Amygdala (tissue), 56 donors: Measurements from ENCODE around the gene ZNF462.

ENCODE experiments used
- DNase-seq, 56 donors: peaks; one replicate each; lab custom pipeline; 2025; lab: John Stamatoyannopoulos, UW

Gene ZNF462

DNA sequence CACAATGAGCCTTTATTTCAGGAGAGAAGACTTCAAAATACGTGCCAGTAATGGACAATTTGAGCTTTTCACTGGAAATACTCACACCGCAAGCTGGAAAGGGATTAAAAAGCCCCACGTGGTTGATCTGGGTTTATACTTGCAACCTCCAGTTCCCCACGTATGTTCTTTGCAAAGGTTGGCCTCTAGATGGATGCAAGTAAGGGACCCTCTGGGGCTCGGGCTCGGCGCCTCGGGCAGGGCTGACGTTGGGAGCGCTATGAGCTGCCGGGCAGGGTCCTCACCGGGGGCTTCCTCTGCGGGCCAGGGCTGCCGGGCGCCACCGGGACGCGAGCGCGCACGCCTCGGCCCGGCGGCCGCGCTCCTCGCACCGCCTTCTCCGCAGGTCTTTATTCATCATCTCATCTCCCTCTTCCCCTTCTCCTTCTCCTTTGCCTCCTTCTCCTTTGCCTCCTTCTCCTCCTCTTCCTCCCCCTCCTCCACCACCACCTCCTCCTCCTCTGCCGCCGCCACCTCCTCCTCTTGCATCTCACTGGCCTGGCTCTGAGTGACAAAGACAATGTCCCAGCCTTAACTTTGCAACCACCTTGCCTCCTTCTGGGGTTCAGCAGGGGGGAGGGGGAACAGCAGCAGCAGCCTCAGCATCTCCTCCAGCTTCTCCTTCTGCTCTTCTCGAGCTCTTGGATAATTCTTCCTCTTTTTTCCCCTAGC lies 701 bp upstream of the ZNF462 start:
- peak in 18 of 56 donors; percentile 7 to 67 (median 51) for DNase-seq

DNA sequence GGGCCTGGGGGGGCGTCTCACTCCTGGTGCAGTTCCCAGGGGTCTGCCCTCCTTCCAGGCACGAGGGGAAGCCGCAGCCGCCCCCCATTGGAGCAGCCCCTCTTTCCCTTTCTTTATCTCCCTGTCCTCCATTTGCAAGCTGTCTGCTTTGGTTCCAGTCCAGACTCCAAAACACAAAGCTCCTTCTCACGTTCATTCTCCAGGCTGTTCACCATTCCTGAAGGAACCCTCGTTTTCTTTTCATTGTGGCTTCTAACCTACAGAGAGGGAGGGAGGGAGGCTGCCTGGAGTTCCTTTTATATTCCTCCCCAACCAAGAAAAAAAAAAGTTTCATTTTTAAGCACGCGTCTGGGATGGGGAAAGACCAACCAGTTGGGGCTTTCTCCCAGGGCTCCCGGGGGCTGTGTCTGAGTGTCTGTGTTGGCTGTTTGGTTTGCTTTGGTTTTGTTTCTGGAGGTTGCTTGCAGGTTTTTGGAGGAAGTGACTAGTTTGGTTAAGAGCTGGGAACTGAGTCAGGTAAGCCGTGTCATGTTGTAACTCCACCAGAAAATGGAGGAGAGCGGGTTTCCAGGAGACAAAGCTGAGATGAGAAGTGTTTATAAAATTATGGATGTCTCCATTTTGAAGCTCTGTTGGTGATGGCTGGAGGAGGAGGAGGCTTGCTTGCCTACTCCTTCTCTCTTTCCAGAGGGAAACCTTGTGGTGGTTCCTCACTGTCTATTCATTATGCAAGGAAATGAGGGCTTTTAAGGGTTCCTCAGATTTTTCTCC lies 1.6 kb downstream of the ZNF462 start:
- peak in 14 of 56 donors; percentile 22 to 72 (median 54) for DNase-seq

DNA sequence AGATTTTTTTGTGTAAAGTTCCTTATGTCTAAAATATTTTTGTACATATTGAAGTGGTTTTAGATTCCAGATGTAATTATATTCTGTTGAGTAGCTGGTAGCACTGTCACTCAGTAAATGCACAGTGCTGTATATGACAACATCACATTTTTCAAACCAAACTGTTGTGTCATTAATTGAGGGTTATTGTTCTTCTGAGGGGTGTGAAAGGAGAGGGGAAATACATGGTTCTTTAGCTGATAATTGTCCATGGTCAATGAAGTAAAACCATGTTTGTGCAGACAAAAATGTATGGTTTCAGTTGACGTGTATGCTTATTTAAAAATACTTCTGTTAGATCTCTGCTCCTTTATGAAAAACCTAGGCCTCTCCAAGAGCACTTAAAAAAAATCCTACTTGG lies 3.3 kb downstream of the ZNF462 start:
- no peak for DNase-seq

DNA sequence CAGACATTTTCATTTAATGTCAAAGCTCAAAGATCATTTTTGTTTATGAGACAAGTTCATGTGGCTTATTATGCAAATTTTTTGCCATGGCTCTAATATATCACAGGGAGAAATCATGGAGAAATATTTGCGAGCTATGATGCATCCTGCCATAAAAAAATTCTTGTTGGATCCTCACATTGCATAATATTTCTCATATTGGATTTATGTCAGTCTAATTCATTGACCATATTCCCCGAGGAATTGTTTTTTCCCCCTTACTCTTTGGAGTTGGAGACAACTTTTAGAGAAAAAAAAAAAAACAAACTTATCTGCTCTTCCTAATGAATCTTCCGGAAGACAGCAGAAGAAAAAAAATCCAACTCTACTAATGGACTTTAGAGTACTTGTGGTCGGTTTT lies 4.3 kb downstream of the ZNF462 start:
- DNase-seq: no peak

DNA sequence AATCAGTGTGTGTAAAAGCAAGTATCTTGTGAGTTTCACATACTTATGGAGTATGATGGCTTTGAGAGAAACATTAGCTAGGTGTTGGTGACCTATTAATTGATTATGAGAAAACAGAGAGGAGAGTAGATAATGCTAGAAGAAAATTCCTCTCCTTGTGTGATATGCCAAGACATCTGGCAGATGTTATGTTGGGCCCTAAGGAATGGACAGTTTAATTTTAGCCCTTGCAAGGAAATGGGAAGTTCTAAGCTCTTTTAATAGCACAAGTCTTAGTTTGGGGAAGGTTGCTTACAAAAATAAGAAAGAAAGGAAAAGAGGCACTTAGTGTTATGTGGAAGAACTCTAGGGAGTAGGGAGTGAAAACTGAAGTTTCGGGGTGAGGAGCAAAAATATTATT lies 5.1 kb downstream of the ZNF462 start:
- DNase-seq: no peak

DNA sequence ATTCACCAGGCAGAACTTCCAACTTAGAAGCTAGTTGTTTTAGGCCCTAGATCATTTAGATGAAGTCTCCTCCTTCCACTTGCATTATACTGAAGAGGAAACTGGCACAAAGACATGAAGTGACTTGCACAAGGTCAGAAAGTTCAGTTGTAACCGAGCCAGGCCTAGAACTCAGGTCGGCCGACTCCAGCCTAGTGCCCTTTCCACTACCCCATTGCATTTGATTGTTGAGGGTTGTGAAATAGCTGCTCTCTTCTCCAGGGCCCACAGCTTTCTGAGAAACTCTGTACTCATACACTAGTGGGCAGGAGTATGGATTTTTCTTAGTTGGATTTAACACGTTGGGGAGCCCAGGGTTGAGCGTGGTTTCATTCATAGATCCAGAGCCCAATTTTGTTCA lies 5.6 kb downstream of the ZNF462 start:
- DNase-seq: no peak

DNA sequence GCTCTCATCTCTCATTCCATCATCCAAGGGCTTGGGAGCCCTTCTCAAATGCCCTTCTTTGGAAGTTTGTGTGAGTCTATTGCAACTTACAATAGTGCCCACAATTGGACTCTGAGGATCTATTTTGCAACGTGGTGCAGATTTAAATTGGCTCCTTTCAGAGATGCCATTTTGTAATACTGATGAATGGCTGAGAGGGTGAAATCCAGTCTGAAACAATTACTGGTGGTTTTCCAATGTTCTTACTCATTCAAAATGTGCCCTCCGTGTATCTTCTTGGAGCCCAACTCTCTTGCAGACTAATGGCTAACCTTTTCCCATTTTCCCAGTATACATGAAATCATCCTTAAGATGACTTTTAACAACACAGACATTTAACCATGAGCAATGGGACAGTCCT lies 6.1 kb downstream of the ZNF462 start:
- no peak for DNase-seq

DNA sequence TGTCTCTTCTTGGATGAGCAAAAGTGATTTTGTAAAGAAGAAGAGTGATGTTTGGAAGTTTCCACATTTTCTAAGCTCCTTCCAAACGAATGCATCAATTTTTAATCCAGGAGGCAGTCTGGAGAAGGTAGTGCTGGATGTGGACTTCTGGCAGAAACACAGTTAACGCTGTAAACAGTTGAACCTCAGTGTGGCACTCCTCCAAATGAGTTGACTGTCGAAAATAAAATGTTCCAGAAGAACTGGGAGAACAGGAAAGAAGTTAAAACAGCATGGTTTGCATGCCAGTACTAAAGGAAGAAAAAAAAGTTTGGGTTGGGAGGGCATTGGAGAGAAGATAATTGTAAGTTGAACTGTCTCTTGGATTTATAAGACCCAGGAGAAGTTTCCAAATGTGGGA lies 6.5 kb downstream of the ZNF462 start:
- no peak for DNase-seq

DNA sequence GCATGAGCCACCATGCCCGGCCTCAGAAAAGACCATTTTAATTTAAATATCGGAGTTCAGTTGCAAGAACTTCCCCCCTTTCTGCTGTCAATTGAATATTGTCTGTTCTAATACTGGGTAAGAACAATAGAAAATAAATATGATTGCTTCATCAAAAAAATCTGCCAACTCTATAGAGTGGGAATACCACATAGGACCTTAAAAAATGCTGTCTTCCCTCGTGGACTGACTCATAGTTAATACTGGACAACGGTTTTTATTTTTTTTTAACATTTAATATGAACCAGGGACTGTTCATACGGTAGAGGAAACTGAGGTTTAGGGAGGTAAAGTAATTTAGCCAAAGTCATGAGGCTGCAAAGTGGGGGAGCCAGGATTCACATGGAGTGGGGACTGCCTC lies 9.7 kb downstream of the ZNF462 start:
- no peak for DNase-seq

DNA sequence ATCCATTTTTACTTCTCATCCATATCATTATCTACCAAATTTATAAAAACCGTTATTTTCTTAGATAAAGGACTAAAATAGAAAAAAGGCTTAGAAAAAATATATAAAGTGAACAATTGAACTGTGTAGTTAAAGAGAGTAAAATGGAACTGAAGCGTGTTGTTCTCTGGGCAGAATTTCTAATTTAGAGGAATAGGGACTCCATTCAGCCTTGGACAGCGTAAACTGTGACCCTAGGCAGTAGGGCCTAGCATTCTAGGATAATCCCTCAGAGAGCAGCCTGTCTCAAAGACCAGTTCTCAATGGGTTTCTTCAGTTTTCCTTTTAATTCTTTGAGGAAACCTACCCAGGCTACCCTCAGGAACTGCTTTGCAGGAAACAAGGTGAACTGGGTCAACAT lies 11.1 kb downstream of the ZNF462 start:
- DNase-seq: no peak

DNA sequence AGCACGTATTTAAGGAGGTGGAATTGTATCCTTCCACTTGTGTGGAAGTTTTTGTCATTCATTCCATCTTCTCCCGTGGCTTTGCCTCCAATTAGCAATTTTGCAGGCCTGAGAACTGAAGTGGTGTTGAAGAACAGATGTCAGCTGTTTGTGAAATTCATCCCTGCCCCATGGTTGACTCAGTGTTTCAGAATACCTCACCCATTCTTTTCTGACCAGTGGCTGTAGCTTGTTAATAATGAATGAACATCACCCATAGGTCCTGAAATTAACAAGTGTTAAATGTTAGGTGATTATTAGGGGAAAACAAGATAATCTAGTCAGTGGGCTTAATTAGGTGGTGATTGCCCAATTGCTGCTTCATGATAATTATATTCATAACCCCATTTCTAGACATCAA lies 11.7 kb downstream of the ZNF462 start:
- no peak for DNase-seq

DNA sequence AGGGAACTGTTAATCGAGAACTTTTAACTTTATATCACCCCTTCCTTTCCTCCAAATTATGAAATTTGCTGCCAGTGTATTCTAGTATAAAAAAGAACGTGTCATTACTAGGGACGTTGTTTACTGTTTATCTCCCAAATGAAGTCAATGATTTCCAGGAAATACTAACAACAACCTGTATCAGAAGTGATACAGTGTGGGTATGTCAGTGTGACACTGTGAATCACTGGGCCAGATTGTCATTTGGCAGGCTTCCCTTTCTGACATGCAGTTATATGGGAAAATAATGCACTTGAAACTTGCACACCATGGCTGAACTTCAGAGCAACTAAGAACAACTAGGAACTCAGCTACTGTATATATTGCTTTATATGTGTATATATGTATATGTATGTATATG lies 12.6 kb downstream of the ZNF462 start:
- no peak for DNase-seq

DNA sequence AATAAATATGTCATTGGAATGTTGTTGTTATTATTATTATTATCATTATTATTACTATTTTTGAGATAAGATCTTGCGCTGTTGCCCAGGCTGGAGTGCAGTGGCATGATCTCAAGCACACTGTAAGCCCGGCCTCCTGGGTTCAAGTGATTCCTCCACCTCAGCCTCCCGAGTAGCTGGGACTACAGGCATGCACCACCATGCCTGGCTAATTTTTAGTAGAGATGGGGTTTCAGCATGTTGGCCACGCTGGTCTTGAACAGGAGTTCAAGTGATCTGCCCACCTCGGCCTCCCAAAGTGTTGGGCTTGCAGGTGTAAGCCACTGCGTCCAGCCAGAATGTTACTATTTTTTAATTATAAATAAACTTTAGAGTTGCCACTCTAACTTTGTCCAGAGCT lies 14.4 kb downstream of the ZNF462 start:
- DNase-seq: no peak

DNA sequence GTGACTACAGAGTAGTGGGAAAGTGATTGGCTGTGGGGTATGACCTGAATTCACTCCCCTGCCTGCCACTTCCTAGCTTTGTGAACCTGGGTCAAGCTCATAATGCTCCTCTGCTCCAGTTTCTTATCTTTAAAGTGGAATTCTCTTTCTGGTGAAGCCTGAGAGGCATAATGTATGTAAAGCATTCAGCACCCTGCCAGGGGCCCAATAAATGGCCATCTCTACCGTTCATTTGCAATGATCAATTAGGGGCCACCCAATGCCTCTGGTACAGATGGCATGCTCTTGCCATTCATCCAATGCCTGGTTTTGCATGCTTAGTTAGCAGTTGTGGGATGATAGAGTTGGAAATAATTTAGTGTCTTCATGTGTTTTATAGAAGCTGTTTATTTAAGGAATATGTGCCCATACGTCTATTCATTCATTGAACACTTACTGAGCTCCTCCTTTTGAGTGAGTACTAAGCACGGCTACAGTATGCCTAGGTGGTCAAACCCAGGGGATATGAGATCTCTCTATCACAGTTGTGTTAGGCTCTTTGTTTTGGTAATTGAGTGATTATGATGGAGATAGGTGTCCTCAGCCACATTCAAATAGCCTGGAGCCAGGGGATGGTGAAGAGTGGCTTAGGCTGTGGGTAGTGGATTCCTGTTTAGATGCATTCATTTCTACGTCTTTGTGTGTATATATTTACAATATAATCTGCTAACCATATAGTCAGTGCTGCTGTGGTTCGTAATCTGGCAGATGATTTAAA lies 15.3 kb downstream of the ZNF462 start:
- DNase-seq: no peak

DNA sequence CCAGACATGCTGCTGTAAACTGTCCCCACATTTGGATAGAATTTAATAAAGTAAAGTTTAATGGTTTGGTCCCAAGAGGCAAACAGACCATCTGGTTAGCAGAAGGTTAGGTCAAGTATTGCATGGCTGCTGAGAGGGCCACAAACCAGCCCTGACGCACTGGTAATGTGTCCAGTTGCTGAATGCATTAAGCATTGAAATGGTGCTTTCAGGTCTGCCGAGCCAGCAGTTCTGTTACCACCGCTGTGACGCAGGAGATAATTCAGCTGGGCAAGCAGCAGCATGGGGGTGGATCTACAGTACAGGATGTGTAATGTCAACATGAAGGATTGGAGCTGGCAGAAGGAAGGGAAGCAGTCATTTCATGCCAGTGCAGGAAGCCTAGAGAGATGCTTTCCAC lies 16.0 kb downstream of the ZNF462 start:
- DNase-seq: peak in 23 of 56 donors; percentile 10 to 75 (median 53)

DNA sequence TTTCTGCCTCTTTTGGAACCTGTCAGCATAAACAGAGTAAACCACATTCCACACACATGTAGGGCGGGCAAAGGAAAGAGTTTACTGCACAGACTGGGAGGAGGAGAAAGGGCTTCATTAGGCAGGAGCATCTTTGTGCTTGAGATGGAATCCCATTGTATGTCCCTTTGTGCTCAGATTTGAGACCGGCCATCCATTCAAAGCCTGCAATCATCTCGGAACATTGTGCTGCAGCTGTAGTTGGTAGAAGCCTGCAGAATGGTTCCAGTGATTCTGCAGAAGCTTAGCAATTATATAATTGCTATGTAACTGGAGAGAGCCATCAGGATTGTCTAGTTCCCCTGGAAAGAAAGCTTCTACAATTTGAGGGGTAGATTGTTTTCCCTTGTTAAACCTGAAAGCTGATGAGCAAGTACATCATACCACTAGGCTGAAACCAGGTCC lies 16.5 kb downstream of the ZNF462 start:
- DNase-seq: peak in 14 of 56 donors; percentile 33 to 75 (median 50)

DNA sequence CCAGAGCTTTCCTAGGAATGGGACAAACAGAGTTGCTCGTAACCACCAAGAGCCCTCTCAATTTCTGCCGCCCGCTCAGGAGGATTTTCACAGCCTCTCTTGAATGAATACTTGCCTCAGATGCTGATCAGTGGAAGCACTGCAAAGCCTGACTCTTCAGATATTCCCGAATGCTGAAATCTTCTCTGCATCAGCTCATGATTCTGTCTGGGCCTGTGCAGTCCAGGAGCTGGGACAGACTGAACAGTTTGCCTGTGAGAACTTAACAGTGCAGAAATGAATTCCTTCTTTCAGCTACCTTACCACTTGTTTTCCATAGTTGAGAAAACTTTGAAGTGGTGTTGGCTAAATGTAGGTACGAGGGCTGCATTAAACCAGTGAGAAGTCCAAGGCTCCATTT lies 17.1 kb downstream of the ZNF462 start:
- DNase-seq: no peak

DNA sequence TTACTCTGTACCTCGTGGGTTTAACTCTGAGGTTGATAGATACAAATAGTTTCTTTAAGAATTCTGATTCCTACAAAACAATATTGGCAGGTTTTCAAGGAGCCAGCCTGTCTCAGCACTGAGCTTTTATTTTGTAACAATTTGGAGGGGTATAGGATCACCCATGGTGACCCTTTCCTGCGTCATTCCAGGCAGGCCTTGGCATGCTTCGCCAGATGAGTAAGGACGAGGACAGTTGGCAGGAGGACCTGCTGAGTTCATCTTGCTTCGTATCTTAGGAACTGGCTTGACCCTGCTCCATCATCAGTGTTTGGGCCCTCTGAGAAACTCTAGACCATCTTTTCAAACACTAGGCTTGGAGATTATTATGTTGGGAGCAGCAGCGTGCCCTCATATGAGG lies 17.9 kb downstream of the ZNF462 start:
- peak in 1 of 56 donors; percentile 27 for DNase-seq

DNA sequence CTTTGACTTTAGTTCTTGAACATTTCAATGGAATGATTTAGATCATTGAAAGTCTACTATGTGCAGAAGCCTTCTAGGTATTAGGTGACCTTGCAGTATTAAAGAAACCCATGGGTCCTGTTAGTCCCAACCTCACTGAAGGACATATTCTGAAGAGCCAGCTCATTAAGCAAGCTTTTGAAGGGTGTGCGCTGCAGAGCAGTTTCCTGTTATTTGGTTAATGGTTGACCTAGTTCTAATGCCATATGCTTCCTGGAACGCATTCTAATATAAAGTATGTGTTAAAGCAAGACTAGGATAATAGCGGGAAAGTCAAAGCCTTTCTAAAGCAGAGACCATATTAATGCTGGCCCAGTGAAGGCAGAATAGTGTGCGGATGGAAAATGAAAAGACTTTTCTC lies 20.1 kb downstream of the ZNF462 start:
- no peak for DNase-seq

DNA sequence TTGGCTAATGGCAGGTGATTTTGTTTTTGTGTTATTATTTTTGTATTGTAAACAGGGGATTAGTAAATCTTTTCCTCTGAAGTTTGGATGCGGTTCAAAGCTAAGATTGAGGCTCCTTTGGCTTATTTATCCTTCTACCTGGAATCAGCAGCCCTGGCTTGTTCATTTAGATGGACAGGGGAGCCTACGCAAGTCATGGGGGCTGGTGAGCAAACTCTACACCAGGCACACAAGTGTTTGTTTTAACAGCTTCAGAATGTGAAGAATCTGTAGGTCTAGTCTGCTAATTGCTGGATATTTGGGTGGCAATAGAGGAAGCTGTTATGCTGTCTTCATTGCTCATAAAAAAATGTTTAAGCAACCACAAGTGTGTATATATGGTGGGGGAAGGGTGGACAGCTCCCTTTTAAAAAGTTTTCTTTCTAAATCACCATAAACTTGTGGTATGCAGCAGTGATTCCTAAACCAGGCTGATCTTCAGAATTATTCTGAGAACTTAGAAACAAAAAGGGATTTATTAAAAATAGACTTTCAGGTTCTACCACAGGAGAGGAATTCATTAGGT lies 20.7 kb downstream of the ZNF462 start:
- DNase-seq: no peak

DNA sequence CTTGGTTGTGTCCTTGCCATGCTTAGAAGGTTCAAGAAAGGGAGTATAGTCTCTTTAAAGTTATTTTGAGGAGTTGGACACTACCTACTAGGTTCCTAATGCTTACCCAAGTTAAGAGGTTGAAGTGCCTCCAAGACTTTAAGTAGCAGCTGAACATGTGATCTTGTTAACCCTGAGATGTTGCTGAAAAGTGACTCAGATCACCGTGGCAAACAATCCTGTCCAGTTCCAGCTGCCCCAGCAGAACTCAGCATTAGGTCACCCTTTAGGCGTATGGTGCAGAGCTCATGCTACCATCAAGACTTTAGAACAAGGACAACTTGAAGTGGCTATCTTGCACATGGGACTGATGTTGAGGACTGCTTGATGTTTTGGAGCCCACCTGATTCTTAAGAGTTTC lies 22.5 kb downstream of the ZNF462 start:
- no peak for DNase-seq
